K562 (cell line): ENCODE data around the gene DLG3.
"Not testable (repeated sequence)": the region's sequence is repeated elsewhere in the genome, so short reads cannot be mapped to it uniquely, and the experiment has no call there.

Experiments used
- MXI1 ChIP-seq: IDR thresholded peaks from 2 replicates; pipeline ENCODE4 v1.6.1; 2011; ENCODE audit warnings: low read depth, mild to moderate bottlenecking, improper control_type of control experiment, low read length
- SMAD4 ChIP-seq: fragments of 250-450 bp; sonication (Bioruptor Pico); conservative IDR thresholded peaks from 2 replicates; pipeline ENCODE4 v1.8.0; 2021; ENCODE audit warnings: inconsistent platforms, mild to moderate bottlenecking, moderate library complexity

GRCh38 chrX:70400181-70400580 lies 44.5 kb upstream of the DLG3 start:
- not testable (repeated sequence) for TF ChIP-seq SMAD4 (CRISPR knock-in tag); MXI1
